ENCODE measurements around the gene SLC18A2. TPM values are rescaled to one million over a fixed set of nuclear protein-coding genes. Genes with fewer than 3 reads are reported as not detected.

SLC18A2 gene
- polyA plus RNA-seq, 3 donors: 0.14 TPM; not detected in 2

DNA sequence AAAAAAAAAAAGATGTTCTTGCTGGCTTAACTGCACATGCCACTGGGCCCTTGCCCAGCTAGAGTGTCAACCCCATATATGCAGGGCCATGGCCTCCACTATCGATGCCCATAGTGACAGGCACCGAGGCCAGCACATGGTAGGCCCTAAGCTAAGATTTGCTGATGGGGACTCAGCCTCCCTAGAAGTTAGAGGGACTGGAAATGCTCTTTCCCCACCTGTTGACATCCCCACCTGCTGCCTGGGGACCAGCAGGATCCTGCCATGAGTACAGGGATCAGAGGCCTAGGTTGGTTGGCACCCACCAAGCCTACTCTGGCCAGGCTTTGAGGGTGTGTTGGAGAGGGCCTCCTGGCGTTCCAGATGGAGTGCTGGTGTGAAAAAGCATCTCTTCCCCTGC is 16.0 kb upstream of the SLC18A2 start:
- Histone ChIP-seq H3K36me3 (replicated peaks in 1 of 2; ENCODE audit: control insufficient read depth in 1 of 2, insufficient read depth in 2 of 2, low read length in 2 of 2) (no peaks in the 10 kb centered on the region), H3K4me2 (replicated peaks; ENCODE audit: extremely low read depth, low read length, poor library complexity, severe bottlenecking) (no peak overlapping the region), H3K79me2 (ENCODE audit: insufficient read depth, low read length) (no peaks in the 10 kb centered on the region), H3K27me3 (ENCODE audit: control insufficient read depth in 2 of 2, insufficient read depth in 2 of 2, low read length in 2 of 2) (peaks cover 0 to 3% of the 10 kb centered on the region in 2 donors), H3K4me3 (replicated peaks in 1 of 3; ENCODE audit: low read depth in 2 of 3, low read length in 3 of 3) (no peak overlapping the region), H3K9me3 (replicated peaks in 1 of 2; ENCODE audit: control insufficient read depth in 1 of 2, insufficient read depth in 1 of 2, low read length in 2 of 2) (no peaks in the 10 kb centered on the region), H2AFZ (ENCODE audit: insufficient read depth, low read depth, low read length, poor library complexity, severe bottlenecking) (no peak overlapping the region), H3K27ac (ENCODE audit: low read depth in 1 of 2, low read length in 2 of 2) (no peak overlapping the region), H4K20me1 (ENCODE audit: insufficient read depth, low read length) (no peaks in the 10 kb centered on the region), H3K4me1 (ENCODE audit: control insufficient read depth in 1 of 2, insufficient read depth in 2 of 2, low read length in 2 of 2) (no peaks in the 10 kb centered on the region), H3K9ac (ENCODE audit: insufficient read depth, low read length, poor library complexity, severe bottlenecking) (no peak overlapping the region)
- no peak for DNase-seq
- peaks cover 2% of the 10 kb centered on the region for H3K4me1 Mint-ChIP-seq
- H3K9me3 Mint-ChIP-seq: peaks cover 0 to 2% (median 0%) of the 10 kb centered on the region in 7 donors
- H3K27ac Mint-ChIP-seq: no peak overlapping the region
- H3K4me3 Mint-ChIP-seq: no peak overlapping the region
- 100% methylated on average over 2 of the region's 3 CpGs for WGBS (ENCODE audit: insufficient coverage)
- TF ChIP-seq, protein P1, sequence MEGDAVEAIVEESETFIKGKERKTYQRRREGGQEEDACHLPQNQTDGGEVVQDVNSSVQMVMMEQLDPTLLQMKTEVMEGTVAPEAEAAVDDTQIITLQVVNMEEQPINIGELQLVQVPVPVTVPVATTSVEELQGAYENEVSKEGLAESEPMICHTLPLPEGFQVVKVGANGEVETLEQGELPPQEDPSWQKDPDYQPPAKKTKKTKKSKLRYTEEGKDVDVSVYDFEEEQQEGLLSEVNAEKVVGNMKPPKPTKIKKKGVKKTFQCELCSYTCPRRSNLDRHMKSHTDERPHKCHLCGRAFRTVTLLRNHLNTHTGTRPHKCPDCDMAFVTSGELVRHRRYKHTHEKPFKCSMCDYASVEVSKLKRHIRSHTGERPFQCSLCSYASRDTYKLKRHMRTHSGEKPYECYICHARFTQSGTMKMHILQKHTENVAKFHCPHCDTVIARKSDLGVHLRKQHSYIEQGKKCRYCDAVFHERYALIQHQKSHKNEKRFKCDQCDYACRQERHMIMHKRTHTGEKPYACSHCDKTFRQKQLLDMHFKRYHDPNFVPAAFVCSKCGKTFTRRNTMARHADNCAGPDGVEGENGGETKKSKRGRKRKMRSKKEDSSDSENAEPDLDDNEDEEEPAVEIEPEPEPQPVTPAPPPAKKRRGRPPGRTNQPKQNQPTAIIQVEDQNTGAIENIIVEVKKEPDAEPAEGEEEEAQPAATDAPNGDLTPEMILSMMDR (IDR thresholded peaks at IDR 0.05): no peak
- H3K36me3 Mint-ChIP-seq: no peaks in the 10 kb centered on the region
- intact Hi-C loops (cut with micrococcal nuclease): loop anchor here in 1 of 2 donors (10.0 kb wide), 1 partner anchor 100 kb away; no protein-coding TSS in a partner anchor
- H3K27me3 Mint-ChIP-seq (ENCODE audit: low read depth in 3 of 3): peaks cover 6 to 24% (median 6%) of the 10 kb centered on the region in 3 donors

DNA sequence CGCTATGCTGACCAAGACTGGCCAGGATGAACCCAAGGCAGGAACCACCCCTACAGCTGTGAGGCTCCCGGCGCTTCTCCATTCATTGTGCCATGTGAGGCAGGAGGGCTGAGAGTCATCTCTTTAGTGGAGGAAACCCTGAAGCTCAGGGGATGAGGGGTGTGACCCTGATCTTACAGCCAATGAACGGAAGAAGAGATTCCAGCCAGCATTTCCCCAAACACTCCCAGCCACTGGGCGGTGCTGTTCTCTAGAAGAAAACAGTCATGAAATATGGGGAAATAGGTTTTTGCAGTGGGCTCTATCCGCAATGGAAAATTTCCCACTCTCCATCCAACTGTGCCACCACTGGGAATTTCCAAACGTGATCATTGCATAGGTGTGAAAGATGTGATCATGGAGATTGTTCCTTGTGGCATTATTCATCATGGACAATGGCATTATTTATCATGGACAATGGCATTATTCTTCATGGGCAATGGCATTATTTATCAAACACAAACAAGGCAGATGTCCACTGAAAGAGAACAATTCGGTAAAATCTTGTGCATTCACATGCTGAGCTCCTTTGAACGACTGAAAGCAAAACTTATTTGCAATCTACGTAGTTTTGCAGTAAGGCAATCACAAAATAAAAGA is 14.0 kb upstream of the SLC18A2 start:
- no peak overlapping the region for H3K27ac Mint-ChIP-seq
- peaks cover 0 to 5% (median 0%) of the 10 kb centered on the region in 7 donors for H3K9me3 Mint-ChIP-seq

More for the DNA sequence above, 14.0 kb upstream of the SLC18A2 start:
- H3K4me2 ChIP-seq (replicated peaks; ENCODE audit: extremely low read depth, low read length, poor library complexity, severe bottlenecking): no peak overlapping the region
- no peak overlapping the region for H3K4me3 Mint-ChIP-seq
- no peaks in the 10 kb centered on the region for H3K79me2 ChIP-seq (ENCODE audit: insufficient read depth, low read length)
- H3K27me3 ChIP-seq (ENCODE audit: control insufficient read depth in 2 of 2, insufficient read depth in 2 of 2, low read length in 2 of 2): no peaks in the 10 kb centered on the region
- no peaks in the 10 kb centered on the region for H3K36me3 ChIP-seq (replicated peaks in 1 of 2; ENCODE audit: control insufficient read depth in 1 of 2, insufficient read depth in 2 of 2, low read length in 2 of 2)
- DNase-seq: peak; percentile 32 to 65 (median 57)
- TF ChIP-seq, protein P1 (IDR thresholded peaks at IDR 0.05): peak; percentile 74
- intact Hi-C loops (cut with micrococcal nuclease): loop anchor here in 1 of 2 donors (10.0 kb wide), 1 partner anchor 98 kb away; no protein-coding TSS in a partner anchor
- H2AFZ ChIP-seq (ENCODE audit: insufficient read depth, low read depth, low read length, poor library complexity, severe bottlenecking): no peak overlapping the region
- H3K4me1 ChIP-seq (ENCODE audit: control insufficient read depth in 1 of 2, insufficient read depth in 2 of 2, low read length in 2 of 2): no peaks in the 10 kb centered on the region
- no peaks in the 10 kb centered on the region for H4K20me1 ChIP-seq (ENCODE audit: insufficient read depth, low read length)
- no peaks in the 10 kb centered on the region for H3K9me3 ChIP-seq (replicated peaks in 1 of 2; ENCODE audit: control insufficient read depth in 1 of 2, insufficient read depth in 1 of 2, low read length in 2 of 2)
- H3K4me1 Mint-ChIP-seq: peaks cover 2% of the 10 kb centered on the region
- no peak overlapping the region for H3K27ac ChIP-seq (ENCODE audit: low read depth in 1 of 2, low read length in 2 of 2)
- H3K27me3 Mint-ChIP-seq (ENCODE audit: low read depth in 3 of 3): peaks cover 9 to 13% (median 12%) of the 10 kb centered on the region in 3 donors
- no peak overlapping the region for H3K4me3 ChIP-seq (replicated peaks in 1 of 3; ENCODE audit: low read depth in 2 of 3, low read length in 3 of 3)
- no peak overlapping the region for H3K9ac ChIP-seq (ENCODE audit: insufficient read depth, low read length, poor library complexity, severe bottlenecking)
- no CpG with 5 or more reads among the region's 10 CpGs for WGBS (ENCODE audit: insufficient coverage)
- H3K36me3 Mint-ChIP-seq: no peaks in the 10 kb centered on the region
